ENCODE results near the gene CRTAC1.

CRTAC1 gene

GRCh38 chr10:98028168-98028770 is 2.2 kb downstream of the CRTAC1 start:
- peak; percentile 9 for DNase-seq

GRCh38 chr10:98023024-98023423 is 7.4 kb downstream of the CRTAC1 start:
- no peak for DNase-seq

DNA sequence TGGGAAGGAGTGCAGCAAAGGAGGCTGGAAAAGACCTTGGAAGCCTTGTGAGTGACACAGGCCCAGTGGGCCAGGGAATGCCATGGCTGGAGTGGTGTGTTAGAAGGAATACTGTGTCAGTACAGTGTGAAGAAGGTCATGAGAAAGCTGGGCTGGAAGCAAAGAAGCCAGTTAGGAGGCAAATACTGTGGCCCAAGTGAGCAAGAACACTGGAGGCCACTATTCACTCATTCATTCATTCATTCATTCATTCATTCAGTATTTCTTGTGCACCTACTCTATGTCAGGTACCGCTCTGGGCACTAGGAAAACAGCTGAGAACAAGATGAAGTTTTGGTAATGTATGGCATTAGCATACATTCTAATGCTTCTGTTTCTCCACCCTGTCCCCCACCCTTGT is 9.6 kb downstream of the CRTAC1 start:
- no peak for DNase-seq

- DNase-seq, result no peak
Observed at GRCh38 chr10:98020254-98020653, 10.2 kb downstream of the CRTAC1 start.

DNA sequence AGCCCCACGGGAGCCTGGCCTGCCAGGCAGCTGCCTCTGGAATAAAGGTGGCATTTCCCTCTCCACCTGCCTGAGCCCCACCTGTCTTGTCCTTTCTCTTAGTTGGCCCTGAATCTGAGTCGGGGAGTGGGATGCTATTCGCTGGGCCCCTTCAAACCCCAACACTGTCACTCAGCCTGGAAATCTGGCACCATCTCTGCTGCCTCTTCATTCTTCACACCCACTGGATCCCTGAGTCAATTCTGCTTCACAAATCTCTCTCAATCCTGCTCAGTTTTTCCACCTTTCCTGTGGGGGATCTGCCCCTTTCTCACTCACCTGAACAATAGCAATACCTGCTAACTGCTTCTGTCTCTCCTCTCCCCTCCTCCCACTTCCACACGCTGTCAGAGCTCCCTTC is 10.6 kb downstream of the CRTAC1 start:
- DNase-seq, result no peak

DNA sequence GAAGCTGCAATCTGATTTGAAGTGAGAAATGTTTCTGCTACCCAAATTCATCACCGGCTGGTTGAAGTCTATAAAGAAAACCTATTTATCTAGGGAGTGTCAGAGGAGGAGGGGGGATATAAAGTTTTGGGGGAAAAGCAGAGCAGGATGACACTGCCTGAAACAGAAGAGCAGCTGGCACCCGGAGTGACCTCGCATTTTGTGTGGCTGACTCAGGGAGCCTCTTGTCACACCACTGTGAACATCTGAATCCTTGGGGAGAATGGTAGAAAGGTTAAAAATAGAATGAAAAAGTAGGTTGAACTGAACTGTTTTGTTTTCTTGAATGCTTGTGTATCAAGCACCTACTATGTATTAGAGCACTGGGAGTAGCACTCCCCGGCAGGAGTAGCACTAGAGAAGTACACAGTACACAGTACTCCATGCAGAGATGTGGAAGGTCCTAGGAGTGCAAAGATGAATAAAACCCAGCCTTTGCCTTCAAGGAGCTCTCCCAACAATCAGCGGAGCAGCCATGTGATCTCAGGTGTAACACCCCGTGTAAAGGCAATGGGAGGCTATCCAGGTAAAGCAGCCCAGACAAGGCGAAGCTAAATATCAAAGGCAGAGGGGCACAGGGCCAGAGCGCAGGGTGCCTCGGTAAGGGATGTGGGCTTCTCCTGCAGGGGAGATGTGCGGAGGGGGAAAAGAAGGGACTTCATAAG is 13.5 kb downstream of the CRTAC1 start:
- DNase-seq, result no peak

- DNase-seq, result no peak
Observed at GRCh38 chr10:98013776-98014175, 16.6 kb downstream of the CRTAC1 start.

DNA sequence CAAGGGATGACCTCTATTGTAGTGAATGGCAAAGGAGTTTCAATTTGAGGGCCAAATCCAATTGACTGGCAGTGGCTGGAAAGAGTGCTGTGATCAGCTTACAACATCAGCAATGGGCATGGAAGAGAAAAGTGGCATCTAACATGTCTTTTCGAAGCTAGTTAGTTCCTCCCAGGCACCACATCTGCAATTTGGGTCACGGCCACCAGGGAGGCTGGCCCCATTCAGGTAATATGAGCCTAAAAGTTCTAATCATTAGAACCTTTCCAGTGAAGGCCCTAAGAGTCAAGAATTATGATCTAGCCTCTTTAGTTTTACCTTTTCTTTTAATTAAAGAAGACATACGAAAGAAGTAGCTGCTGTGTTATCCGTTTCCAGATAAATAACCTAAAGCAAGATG is 17.3 kb downstream of the CRTAC1 start:
- no peak for DNase-seq

DNA sequence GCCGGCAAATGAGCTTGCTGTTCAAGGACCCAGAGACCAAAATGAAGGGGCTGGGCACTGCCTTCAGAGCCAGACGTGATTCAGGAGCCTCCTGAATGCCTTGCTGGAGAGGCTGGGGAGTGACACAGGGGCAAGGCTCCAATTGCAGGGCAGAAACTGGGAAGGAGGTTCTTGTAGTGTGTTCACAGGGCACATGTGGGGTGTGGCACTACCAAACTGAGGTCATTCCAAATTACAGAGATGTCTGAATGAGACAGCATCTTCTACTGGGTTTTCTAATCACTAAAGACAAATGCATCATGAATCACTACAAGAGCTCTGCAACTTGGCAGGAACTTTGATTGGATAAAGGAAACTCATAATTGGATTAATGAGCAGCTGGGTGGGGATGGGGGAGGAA is 17.8 kb downstream of the CRTAC1 start:
- no peak for DNase-seq

GRCh38 chr10:98010939-98011685 is 19.3 kb downstream of the CRTAC1 start:
- no peak for DNase-seq

DNA sequence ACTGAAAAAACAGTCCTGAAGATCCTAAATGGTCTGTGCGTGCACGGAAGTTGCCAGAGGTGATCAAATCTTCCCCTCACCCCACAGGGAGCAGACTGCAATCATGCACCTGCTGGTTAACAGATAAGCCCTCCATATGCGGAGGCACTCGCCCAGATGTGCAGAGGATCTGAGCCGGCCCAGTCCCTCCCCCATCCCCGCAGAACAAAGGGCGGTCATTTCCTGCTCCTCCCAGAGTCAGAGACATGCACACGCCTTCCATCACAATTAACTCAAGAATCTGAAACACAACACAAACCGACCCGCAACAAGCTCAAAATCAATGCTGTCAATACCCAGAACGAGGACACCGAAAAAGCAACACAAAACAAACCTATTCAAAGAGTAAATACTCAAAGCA is 24.2 kb downstream of the CRTAC1 start:
- no peak for DNase-seq

GRCh38 chr10:98001736-98002135 is 28.7 kb downstream of the CRTAC1 start:
- no peak for DNase-seq

GRCh38 chr10:98000346-98000745 is 30.1 kb downstream of the CRTAC1 start:
- DNase-seq, result no peak

- DNase-seq, result no peak
Observed at GRCh38 chr10:97999923-98000248, 30.5 kb downstream of the CRTAC1 start.

- DNase-seq, result no peak
Observed at GRCh38 chr10:97999066-97999922, 31.1 kb downstream of the CRTAC1 start.

- DNase-seq, result no peak
Observed at GRCh38 chr10:97991871-97992270, 38.5 kb downstream of the CRTAC1 start.

DNA sequence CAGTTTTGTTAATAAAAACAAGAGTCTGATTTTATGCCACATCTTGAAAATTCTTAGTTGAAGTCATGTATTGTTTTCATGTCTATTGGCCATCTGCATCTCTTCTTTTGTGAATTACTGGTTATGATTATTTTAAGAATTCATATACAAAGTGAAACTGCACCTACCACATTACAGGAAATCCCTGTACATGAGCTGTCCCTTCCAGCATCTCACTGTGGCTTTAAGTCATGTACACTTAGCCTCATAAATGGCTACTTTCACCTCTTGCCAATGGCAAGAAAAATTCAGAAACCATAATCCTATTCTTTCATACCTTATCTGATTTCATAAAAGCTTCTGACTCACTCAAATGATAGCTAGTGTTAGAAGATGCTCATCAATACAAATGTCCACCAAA is 48.6 kb downstream of the CRTAC1 start:
- no peak for DNase-seq

DNA sequence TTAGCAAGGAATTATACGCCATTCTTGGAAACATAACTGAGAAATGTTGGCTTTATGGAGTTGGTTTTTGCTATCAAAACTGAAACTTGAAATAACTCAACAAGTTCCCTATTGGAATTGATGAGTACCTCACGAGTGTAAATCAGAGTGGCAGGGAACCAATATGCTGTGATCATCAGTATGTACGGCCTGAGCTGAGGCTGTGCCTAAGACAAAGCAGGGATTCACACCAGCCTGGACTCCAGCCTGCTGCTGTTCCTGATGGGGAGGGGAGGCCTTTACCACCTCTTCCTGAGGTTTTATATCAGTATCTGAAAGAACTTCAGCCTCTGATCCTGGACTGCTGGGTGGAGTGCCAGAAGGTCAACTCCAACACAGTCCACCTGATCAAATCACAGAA is 52.7 kb downstream of the CRTAC1 start:
- no peak for DNase-seq

DNA sequence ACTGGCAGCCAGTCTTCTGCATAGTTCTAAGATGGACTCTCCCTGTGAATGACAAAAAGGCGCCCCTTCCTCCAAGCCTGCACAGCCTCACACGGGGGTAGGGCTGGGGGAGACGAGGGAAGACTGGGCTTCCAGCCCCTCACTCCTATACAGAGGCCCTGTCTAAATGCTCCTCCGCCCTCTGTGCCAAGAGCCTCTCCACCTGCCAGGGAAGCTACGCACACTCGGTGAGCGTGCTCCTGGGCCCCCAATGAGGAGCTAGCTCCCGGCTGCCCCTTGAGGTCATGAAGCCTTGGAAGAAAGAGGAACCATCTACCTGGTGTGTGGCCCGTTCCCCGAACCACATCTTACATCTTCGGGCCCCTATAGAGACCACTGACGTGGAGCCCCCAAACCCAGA is 54.8 kb downstream of the CRTAC1 start:
- DNase-seq, result no peak

GRCh38 chr10:97974526-97975525 is 55.6 kb downstream of the CRTAC1 start:
- no peak for DNase-seq

DNA sequence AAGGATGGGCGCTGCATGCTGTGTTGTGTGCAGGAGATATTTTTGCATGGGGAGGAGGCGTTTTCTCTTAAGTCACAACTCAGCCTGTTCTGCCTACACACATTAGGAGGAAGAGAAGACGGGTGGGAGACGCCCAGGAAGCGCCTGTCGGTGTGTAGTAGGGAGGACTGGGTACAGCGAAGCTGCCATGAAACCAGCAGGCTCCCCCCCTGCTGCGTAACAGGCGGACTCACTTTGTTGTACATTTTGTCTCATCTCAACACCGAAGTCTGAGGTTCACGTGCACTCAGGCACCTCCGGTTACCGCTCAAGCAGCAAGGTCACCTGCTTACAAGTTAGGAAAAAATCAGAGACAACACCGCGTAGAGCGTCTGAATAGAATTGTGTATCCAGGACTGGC is 56.3 kb downstream of the CRTAC1 start:
- DNase-seq, result no peak

- DNase-seq, result no peak
Observed at GRCh38 chr10:97969538-97970079, 60.8 kb downstream of the CRTAC1 start.
